Dermis blood vessel endothelial cell (primary cell): ENCODE data around the gene WSB2. TPM values are rescaled to one million over a fixed set of nuclear protein-coding genes. Genes with fewer than 3 reads are reported as not detected.
"Not testable (repeated sequence)": the region's sequence is repeated elsewhere in the genome, so short reads cannot be mapped to it uniquely, and the experiment has no call there.

ENCODE experiments used
- DNase-seq: peaks from one replicate; pipeline ENCODE4 v3.0.0; 2010
- total RNA-seq: library from RNA; depleted of rRNA; stranded (reverse); fragments of >200 nt; gene quantifications from 2 replicates; pipeline ENCODE4 v1.2.3, GENCODE V29; 2014

WSB2 gene
- total RNA-seq, 1 donor from 2014 or later: 102 TPM

- DNase-seq: peak; percentile 40
These were observed 26.4 kb downstream of the WSB2 start for GRCh38 chr12:118034429-118035189.

GRCh38 chr12:118033902-118034301 lies 27.1 kb downstream of the WSB2 start:
- no peak for DNase-seq

- DNase-seq: peak; percentile 53
These were observed 27.7 kb downstream of the WSB2 start for GRCh38 chr12:118033323-118033722.

GRCh38 chr12:118032188-118032587 lies 28.8 kb downstream of the WSB2 start:
- no peak for DNase-seq

- no peak for DNase-seq
These were observed 31.8 kb downstream of the WSB2 start for GRCh38 chr12:118029166-118029565.

GRCh38 chr12:118025168-118025567 lies 35.8 kb downstream of the WSB2 start:
- DNase-seq: no peak

GRCh38 chr12:118023301-118023860 lies 37.6 kb downstream of the WSB2 start:
- no peak for DNase-seq

GRCh38 chr12:118022728-118023109 lies 38.3 kb downstream of the WSB2 start:
- no peak for DNase-seq

GRCh38 chr12:118022097-118022727 lies 38.8 kb downstream of the WSB2 start:
- DNase-seq: not testable (repeated sequence)

GRCh38 chr12:118020036-118020435 lies 40.9 kb downstream of the WSB2 start:
- no peak for DNase-seq

GRCh38 chr12:118017926-118018325 lies 43.1 kb downstream of the WSB2 start:
- DNase-seq: no peak

GRCh38 chr12:118016424-118017264 lies 44.3 kb downstream of the WSB2 start, which contains the start of gene RFC5:
Gene RFC5, plus strand, starts transcription at chr12:118016703. Its CDS starts 125 bp downstream, at chr12:118016828.
- peak; percentile 98 for DNase-seq

GRCh38 chr12:118015944-118016343 lies 45.0 kb downstream of the WSB2 start:
- DNase-seq: no peak

- no peak for DNase-seq
These were observed 45.7 kb downstream of the WSB2 start for GRCh38 chr12:118015306-118015705.

- no peak for DNase-seq
These were observed 47.7 kb downstream of the WSB2 start for GRCh38 chr12:118013283-118013682.

- DNase-seq: no peak
These were observed 49.0 kb downstream of the WSB2 start for GRCh38 chr12:118011961-118012360.

GRCh38 chr12:118011377-118011776 lies 49.6 kb downstream of the WSB2 start:
- DNase-seq: no peak

GRCh38 chr12:118010903-118011302 lies 50.1 kb downstream of the WSB2 start:
- no peak for DNase-seq

- DNase-seq: not testable (repeated sequence)
These were observed 61.2 kb downstream of the WSB2 start for GRCh38 chr12:117999806-118000205.

GRCh38 chr12:117998719-117999118 lies 62.3 kb downstream of the WSB2 start:
- no peak for DNase-seq

- no peak for DNase-seq
These were observed 66.2 kb downstream of the WSB2 start for GRCh38 chr12:117994551-117995438.
